Fibroblast of lung (primary cell): ENCODE results near the gene MTA1.
A peak's percentile ranks its signal among the peaks of the same experiment; 100 is the strongest.

Experiments used
- EZH2 ChIP-seq: IDR thresholded peaks from 2 replicates; pipeline ENCODE4 v1.5.1; 2012; ENCODE audit warnings: low read length, control low read depth, mild to moderate bottlenecking; ENCODE audit errors: missing control alignments
- TF ChIP-seq, protein P1 (sequence below), 2 donors: IDR thresholded peaks in 1 of 2; conservative IDR thresholded peaks in 1 of 2; 1 replicate in 1 of 2; 2 replicates in 1 of 2; pipeline ENCODE4 v1.5.1; 2011 to 2012; ENCODE audit warnings: low read length in 2 of 2, control low read depth in 1 of 2, inconsistent platforms in 1 of 2, low read depth in 1 of 2, mild to moderate bottlenecking in 1 of 2

DNA sequence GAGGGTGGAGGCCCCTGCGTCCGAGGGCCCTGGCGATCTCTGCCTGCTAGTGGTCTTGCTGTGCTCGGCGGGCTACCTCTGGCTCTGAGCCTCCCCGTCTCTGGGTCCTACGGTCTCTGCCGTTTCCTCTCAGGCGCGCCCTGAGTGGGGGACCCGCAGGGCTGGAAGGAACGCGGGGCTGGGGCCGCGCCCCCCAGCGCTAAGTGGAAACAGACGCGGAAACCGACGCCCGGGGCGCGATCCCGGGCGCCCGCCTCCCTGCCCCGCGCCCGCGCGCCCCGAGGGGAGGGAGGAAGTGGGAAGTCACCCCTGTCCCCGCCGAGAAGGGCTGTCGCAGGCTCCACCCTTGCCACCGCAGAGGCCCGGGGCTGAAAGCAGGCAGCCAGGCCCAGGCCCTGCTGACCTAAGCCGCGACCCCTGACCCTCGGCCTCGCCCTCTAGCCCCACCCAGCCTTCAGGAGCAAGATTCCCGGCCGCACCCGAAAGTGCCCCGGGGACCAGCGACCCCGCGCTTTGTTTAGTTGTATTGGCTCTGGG, 67.9 kb downstream of the MTA1 start:
- TF ChIP-seq, protein P1, sequence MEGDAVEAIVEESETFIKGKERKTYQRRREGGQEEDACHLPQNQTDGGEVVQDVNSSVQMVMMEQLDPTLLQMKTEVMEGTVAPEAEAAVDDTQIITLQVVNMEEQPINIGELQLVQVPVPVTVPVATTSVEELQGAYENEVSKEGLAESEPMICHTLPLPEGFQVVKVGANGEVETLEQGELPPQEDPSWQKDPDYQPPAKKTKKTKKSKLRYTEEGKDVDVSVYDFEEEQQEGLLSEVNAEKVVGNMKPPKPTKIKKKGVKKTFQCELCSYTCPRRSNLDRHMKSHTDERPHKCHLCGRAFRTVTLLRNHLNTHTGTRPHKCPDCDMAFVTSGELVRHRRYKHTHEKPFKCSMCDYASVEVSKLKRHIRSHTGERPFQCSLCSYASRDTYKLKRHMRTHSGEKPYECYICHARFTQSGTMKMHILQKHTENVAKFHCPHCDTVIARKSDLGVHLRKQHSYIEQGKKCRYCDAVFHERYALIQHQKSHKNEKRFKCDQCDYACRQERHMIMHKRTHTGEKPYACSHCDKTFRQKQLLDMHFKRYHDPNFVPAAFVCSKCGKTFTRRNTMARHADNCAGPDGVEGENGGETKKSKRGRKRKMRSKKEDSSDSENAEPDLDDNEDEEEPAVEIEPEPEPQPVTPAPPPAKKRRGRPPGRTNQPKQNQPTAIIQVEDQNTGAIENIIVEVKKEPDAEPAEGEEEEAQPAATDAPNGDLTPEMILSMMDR (conservative IDR thresholded peaks at IDR 0.05 in 1 of 2, IDR thresholded peaks at IDR 0.05 in 1 of 2; ENCODE audit: low read depth in 1 of 2, low read length in 2 of 2): no peak
- peak; percentile 46 for TF ChIP-seq EZH2
